Measurements from ENCODE around the gene HORMAD1.

HORMAD1 gene

GRCh38 chr1:150696162-150696561, 24.5 kb downstream of the HORMAD1 start:
- Histone ChIP-seq H3K4me1 (ENCODE audit: control insufficient read depth, insufficient read depth, low read length) (no peaks in the 10 kb centered on the region), H3K9me3 (replicated peaks; ENCODE audit: low read length) (no peaks in the 10 kb centered on the region), H3K4me3 (ENCODE audit: low read length) (peak overlapping the region; percentile 93), H3K36me3 (ENCODE audit: insufficient read depth, low read length) (peaks cover 13% of the 10 kb centered on the region), H3K9ac (ENCODE audit: low read depth, low read length) (peak overlapping the region; percentile 45), H3K4me2 (ENCODE audit: low read length) (peak overlapping the region; percentile 83), H3K27me3 (ENCODE audit: control insufficient read depth, insufficient read depth, low read length) (peaks cover 2% of the 10 kb centered on the region)

GRCh38 chr1:150695561-150695960, 25.1 kb downstream of the HORMAD1 start:
- H3K9ac ChIP-seq (ENCODE audit: low read depth, low read length) = no peak overlapping the region
- no peaks in the 10 kb centered on the region for H3K27me3 ChIP-seq (ENCODE audit: control insufficient read depth, insufficient read depth, low read length)
- H3K4me3 ChIP-seq (ENCODE audit: low read length) = no peak overlapping the region
- H3K4me1 ChIP-seq (ENCODE audit: control insufficient read depth, insufficient read depth, low read length) = no peaks in the 10 kb centered on the region
- no peaks in the 10 kb centered on the region for H3K9me3 ChIP-seq (replicated peaks; ENCODE audit: low read length)
- H3K36me3 ChIP-seq (ENCODE audit: insufficient read depth, low read length) = peaks cover 17% of the 10 kb centered on the region
- H3K4me2 ChIP-seq (ENCODE audit: low read length) = peak overlapping the region; percentile 56

- Histone ChIP-seq H3K4me2 (ENCODE audit: low read length) (no peak overlapping the region), H3K9me3 (replicated peaks; ENCODE audit: low read length) (no peaks in the 10 kb centered on the region), H3K4me1 (ENCODE audit: control insufficient read depth, insufficient read depth, low read length) (peaks cover 9% of the 10 kb centered on the region), H3K27me3 (ENCODE audit: control insufficient read depth, insufficient read depth, low read length) (no peaks in the 10 kb centered on the region), H3K36me3 (ENCODE audit: insufficient read depth, low read length) (peaks cover 26% of the 10 kb centered on the region), H3K4me3 (ENCODE audit: low read length) (no peak overlapping the region), H3K9ac (ENCODE audit: low read depth, low read length) (no peak overlapping the region)
Measured at GRCh38 chr1:150692720-150693119, 28.0 kb downstream of the HORMAD1 start.

- peaks cover 25% of the 10 kb centered on the region for H3K36me3 ChIP-seq (ENCODE audit: insufficient read depth, low read length)
- no peak overlapping the region for H3K4me2 ChIP-seq (ENCODE audit: low read length)
- H3K4me3 ChIP-seq (ENCODE audit: low read length) = no peak overlapping the region
- no peaks in the 10 kb centered on the region for H3K9me3 ChIP-seq (replicated peaks; ENCODE audit: low read length)
- no peaks in the 10 kb centered on the region for H3K27me3 ChIP-seq (ENCODE audit: control insufficient read depth, insufficient read depth, low read length)
- H3K9ac ChIP-seq (ENCODE audit: low read depth, low read length) = no peak overlapping the region
- peaks cover 9% of the 10 kb centered on the region for H3K4me1 ChIP-seq (ENCODE audit: control insufficient read depth, insufficient read depth, low read length)
Measured at GRCh38 chr1:150688763-150689162, 31.9 kb downstream of the HORMAD1 start.

- peaks cover 19% of the 10 kb centered on the region for H3K36me3 ChIP-seq (ENCODE audit: insufficient read depth, low read length)
- H3K27me3 ChIP-seq (ENCODE audit: control insufficient read depth, insufficient read depth, low read length) = no peaks in the 10 kb centered on the region
- peaks cover 9% of the 10 kb centered on the region for H3K4me1 ChIP-seq (ENCODE audit: control insufficient read depth, insufficient read depth, low read length)
- H3K4me3 ChIP-seq (ENCODE audit: low read length) = no peak overlapping the region
- H3K4me2 ChIP-seq (ENCODE audit: low read length) = no peak overlapping the region
- no peak overlapping the region for H3K9ac ChIP-seq (ENCODE audit: low read depth, low read length)
- H3K9me3 ChIP-seq (replicated peaks; ENCODE audit: low read length) = no peaks in the 10 kb centered on the region
Measured at GRCh38 chr1:150686275-150686674, 34.4 kb downstream of the HORMAD1 start.

GRCh38 chr1:150683914-150684313, 36.8 kb downstream of the HORMAD1 start:
- Histone ChIP-seq H3K9ac (ENCODE audit: low read depth, low read length) (no peak overlapping the region), H3K4me2 (ENCODE audit: low read length) (no peak overlapping the region), H3K9me3 (replicated peaks; ENCODE audit: low read length) (no peaks in the 10 kb centered on the region), H3K36me3 (ENCODE audit: insufficient read depth, low read length) (peaks cover 12% of the 10 kb centered on the region), H3K4me1 (ENCODE audit: control insufficient read depth, insufficient read depth, low read length) (peaks cover 4% of the 10 kb centered on the region), H3K27me3 (ENCODE audit: control insufficient read depth, insufficient read depth, low read length) (no peaks in the 10 kb centered on the region), H3K4me3 (ENCODE audit: low read length) (no peak overlapping the region)

GRCh38 chr1:150678988-150679387, 41.7 kb downstream of the HORMAD1 start:
- H3K4me3 ChIP-seq (ENCODE audit: low read length) = no peak overlapping the region
- no peaks in the 10 kb centered on the region for H3K4me1 ChIP-seq (ENCODE audit: control insufficient read depth, insufficient read depth, low read length)
- no peaks in the 10 kb centered on the region for H3K9me3 ChIP-seq (replicated peaks; ENCODE audit: low read length)
- no peak overlapping the region for H3K4me2 ChIP-seq (ENCODE audit: low read length)
- no peaks in the 10 kb centered on the region for H3K27me3 ChIP-seq (ENCODE audit: control insufficient read depth, insufficient read depth, low read length)
- H3K9ac ChIP-seq (ENCODE audit: low read depth, low read length) = no peak overlapping the region
- H3K36me3 ChIP-seq (ENCODE audit: insufficient read depth, low read length) = peaks cover 2% of the 10 kb centered on the region

- no peak overlapping the region for H3K9ac ChIP-seq (ENCODE audit: low read depth, low read length)
- no peak overlapping the region for H3K4me3 ChIP-seq (ENCODE audit: low read length)
- H3K9me3 ChIP-seq (replicated peaks; ENCODE audit: low read length) = no peaks in the 10 kb centered on the region
- H3K27me3 ChIP-seq (ENCODE audit: control insufficient read depth, insufficient read depth, low read length) = no peaks in the 10 kb centered on the region
- H3K36me3 ChIP-seq (ENCODE audit: insufficient read depth, low read length) = peaks cover 2% of the 10 kb centered on the region
- no peak overlapping the region for H3K4me2 ChIP-seq (ENCODE audit: low read length)
- no peaks in the 10 kb centered on the region for H3K4me1 ChIP-seq (ENCODE audit: control insufficient read depth, insufficient read depth, low read length)
Measured at GRCh38 chr1:150674881-150675280, 45.8 kb downstream of the HORMAD1 start.

GRCh38 chr1:150663321-150663720, 57.4 kb downstream of the HORMAD1 start:
- no peaks in the 10 kb centered on the region for H3K27me3 ChIP-seq (ENCODE audit: control insufficient read depth, insufficient read depth, low read length)
- no peaks in the 10 kb centered on the region for H3K9me3 ChIP-seq (replicated peaks; ENCODE audit: low read length)
- H3K4me3 ChIP-seq (ENCODE audit: low read length) = no peak overlapping the region
- H3K4me1 ChIP-seq (ENCODE audit: control insufficient read depth, insufficient read depth, low read length) = peaks cover 7% of the 10 kb centered on the region
- H3K36me3 ChIP-seq (ENCODE audit: insufficient read depth, low read length) = peaks cover 11% of the 10 kb centered on the region
- no peak overlapping the region for H3K4me2 ChIP-seq (ENCODE audit: low read length)
- no peak overlapping the region for H3K9ac ChIP-seq (ENCODE audit: low read depth, low read length)

- no peak overlapping the region for H3K4me2 ChIP-seq (ENCODE audit: low read length)
- H3K36me3 ChIP-seq (ENCODE audit: insufficient read depth, low read length) = peaks cover 11% of the 10 kb centered on the region
- H3K4me1 ChIP-seq (ENCODE audit: control insufficient read depth, insufficient read depth, low read length) = peaks cover 7% of the 10 kb centered on the region
- no peaks in the 10 kb centered on the region for H3K27me3 ChIP-seq (ENCODE audit: control insufficient read depth, insufficient read depth, low read length)
- H3K4me3 ChIP-seq (ENCODE audit: low read length) = no peak overlapping the region
- no peak overlapping the region for H3K9ac ChIP-seq (ENCODE audit: low read depth, low read length)
- H3K9me3 ChIP-seq (replicated peaks; ENCODE audit: low read length) = no peaks in the 10 kb centered on the region
Measured at GRCh38 chr1:150662811-150663210, 57.9 kb downstream of the HORMAD1 start.

- no peaks in the 10 kb centered on the region for H3K27me3 ChIP-seq (ENCODE audit: control insufficient read depth, insufficient read depth, low read length)
- H3K9ac ChIP-seq (ENCODE audit: low read depth, low read length) = no peak overlapping the region
- H3K4me3 ChIP-seq (ENCODE audit: low read length) = no peak overlapping the region
- H3K36me3 ChIP-seq (ENCODE audit: insufficient read depth, low read length) = peaks cover 11% of the 10 kb centered on the region
- H3K4me1 ChIP-seq (ENCODE audit: control insufficient read depth, insufficient read depth, low read length) = no peaks in the 10 kb centered on the region
- no peak overlapping the region for H3K4me2 ChIP-seq (ENCODE audit: low read length)
- H3K9me3 ChIP-seq (replicated peaks; ENCODE audit: low read length) = no peaks in the 10 kb centered on the region
Measured at GRCh38 chr1:150661156-150661555, 59.5 kb downstream of the HORMAD1 start.

- peaks cover 11% of the 10 kb centered on the region for H3K36me3 ChIP-seq (ENCODE audit: insufficient read depth, low read length)
- no peaks in the 10 kb centered on the region for H3K27me3 ChIP-seq (ENCODE audit: control insufficient read depth, insufficient read depth, low read length)
- H3K4me3 ChIP-seq (ENCODE audit: low read length) = no peak overlapping the region
- H3K4me1 ChIP-seq (ENCODE audit: control insufficient read depth, insufficient read depth, low read length) = no peaks in the 10 kb centered on the region
- H3K9me3 ChIP-seq (replicated peaks; ENCODE audit: low read length) = no peaks in the 10 kb centered on the region
- H3K9ac ChIP-seq (ENCODE audit: low read depth, low read length) = no peak overlapping the region
- no peak overlapping the region for H3K4me2 ChIP-seq (ENCODE audit: low read length)
Measured at GRCh38 chr1:150660584-150660983, 60.1 kb downstream of the HORMAD1 start.

All from skeletal muscle satellite cell (primary cell).